ENCODE results near the gene RETSAT.
"Not testable (repeated sequence)": the region's sequence is repeated elsewhere in the genome, so short reads cannot be mapped to it uniquely, and the experiment has no call there.

The RETSAT gene

DNA sequence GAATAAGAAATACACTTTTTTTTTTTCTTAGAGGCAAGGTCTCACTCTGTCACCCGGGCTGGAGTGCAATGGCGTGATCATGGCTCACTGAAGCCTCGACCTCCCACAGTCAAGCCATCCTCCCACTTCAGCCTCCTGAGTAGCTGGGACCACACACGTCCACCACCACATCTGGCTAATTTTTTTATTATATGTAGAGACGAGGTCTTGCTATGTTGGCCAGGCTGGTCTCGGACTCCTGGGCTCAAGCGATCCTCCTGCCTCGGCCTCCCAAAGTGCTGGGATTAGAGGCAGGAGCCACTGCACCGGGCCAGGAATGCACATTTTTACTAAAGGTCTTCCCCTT is 28.9 kb downstream of the RETSAT start:
- peaks cover 52% of the 10 kb centered on the region for H3K4me1 ChIP-seq (ENCODE audit: control insufficient read depth, insufficient read depth, low read length, poor library complexity, severe bottlenecking)
- no peaks in the 10 kb centered on the region for H3K9me3 ChIP-seq (ENCODE audit: control insufficient read depth, low read length)
- no peaks in the 10 kb centered on the region for H3K27me3 ChIP-seq (replicated peaks; ENCODE audit: control insufficient read depth, insufficient read depth, low read length, poor library complexity, severe bottlenecking)
- peak overlapping the region; percentile 82 for H3K4me3 ChIP-seq (ENCODE audit: insufficient read depth, low read depth, low read length, poor library complexity, severe bottlenecking)
- peak overlapping the region; percentile 95 for H3K27ac ChIP-seq (ENCODE audit: insufficient read depth, low read length, poor library complexity, severe bottlenecking)
- DNase-seq, result no peak
- H3K36me3 ChIP-seq (ENCODE audit: control insufficient read depth, insufficient read depth, low read length), result peaks cover 44% of the 10 kb centered on the region

GRCh38 chr2:85324639-85325465 is 29.5 kb downstream of the RETSAT start:
- Histone ChIP-seq H3K4me1 (ENCODE audit: control insufficient read depth, insufficient read depth, low read length, poor library complexity, severe bottlenecking) (peaks cover 58% of the 10 kb centered on the region), H3K9me3 (ENCODE audit: control insufficient read depth, low read length) (no peaks in the 10 kb centered on the region), H3K27me3 (replicated peaks; ENCODE audit: control insufficient read depth, insufficient read depth, low read length, poor library complexity, severe bottlenecking) (no peaks in the 10 kb centered on the region), H3K4me3 (ENCODE audit: insufficient read depth, low read depth, low read length, poor library complexity, severe bottlenecking) (peak overlapping the region; percentile 82), H3K27ac (ENCODE audit: insufficient read depth, low read length, poor library complexity, severe bottlenecking) (peak overlapping the region; percentile 95), H3K36me3 (ENCODE audit: control insufficient read depth, insufficient read depth, low read length) (peaks cover 50% of the 10 kb centered on the region)
- DNase-seq, result no peak

DNA sequence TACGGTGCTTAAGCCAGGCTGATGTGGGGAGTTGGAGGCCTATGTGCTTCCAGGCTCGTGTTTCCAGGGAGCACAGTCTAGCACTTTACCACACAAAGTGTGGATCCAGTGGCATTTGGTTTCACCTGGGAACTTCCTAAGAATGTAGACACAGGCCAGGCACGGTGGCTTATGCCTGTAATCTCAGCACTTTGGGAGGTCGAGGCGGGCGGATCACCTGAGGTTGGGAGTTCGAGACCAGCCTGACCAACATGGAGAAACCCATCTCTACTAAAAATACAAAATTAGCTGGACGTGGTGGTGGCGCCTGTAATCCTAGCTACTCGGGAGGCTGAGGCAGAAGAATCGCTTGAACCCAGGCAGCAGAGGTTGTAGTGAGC is 30.4 kb downstream of the RETSAT start:
- H3K27ac ChIP-seq (ENCODE audit: insufficient read depth, low read length, poor library complexity, severe bottlenecking), result peak overlapping the region; percentile 95
- H3K27me3 ChIP-seq (replicated peaks; ENCODE audit: control insufficient read depth, insufficient read depth, low read length, poor library complexity, severe bottlenecking); DNase-seq; H3K9me3 ChIP-seq (ENCODE audit: control insufficient read depth, low read length): not testable (repeated sequence)
- H3K4me3 ChIP-seq (ENCODE audit: insufficient read depth, low read depth, low read length, poor library complexity, severe bottlenecking), result peak overlapping the region; percentile 17
- peaks cover 66% of the 10 kb centered on the region for H3K4me1 ChIP-seq (ENCODE audit: control insufficient read depth, insufficient read depth, low read length, poor library complexity, severe bottlenecking)
- H3K36me3 ChIP-seq (ENCODE audit: control insufficient read depth, insufficient read depth, low read length), result peaks cover 57% of the 10 kb centered on the region

DNA sequence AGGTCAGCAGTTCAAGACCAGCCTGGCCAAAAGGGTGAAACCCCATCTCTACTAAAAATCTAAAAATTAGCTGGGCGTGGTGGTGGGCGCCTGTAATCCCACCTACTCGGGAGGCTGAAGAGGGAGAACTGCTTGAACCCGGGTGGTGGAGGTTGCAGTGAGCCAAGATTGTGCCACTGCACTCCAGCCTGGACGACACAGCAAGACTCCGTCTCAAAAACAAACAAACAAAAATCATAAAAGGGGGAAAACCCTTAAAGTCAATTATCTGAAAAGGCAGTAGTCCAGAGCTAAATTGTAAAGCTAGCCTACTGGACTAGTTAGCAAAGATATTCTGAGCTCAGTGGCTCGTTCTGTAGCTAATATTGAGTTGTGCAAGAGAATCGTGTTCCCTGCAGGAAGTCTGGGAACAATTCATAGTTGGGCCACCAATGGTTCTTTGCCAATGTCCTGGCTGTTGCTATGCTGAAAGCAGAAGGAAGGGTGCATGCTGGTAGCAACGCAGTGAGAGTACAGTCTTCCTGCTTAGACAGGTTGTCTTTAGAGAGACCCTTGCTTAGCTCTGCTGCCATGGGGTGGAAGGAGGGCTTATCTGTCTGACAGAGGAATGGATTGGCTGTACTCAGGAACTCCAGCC is 30.9 kb downstream of the RETSAT start:
- DNase-seq, result no peak
- Histone ChIP-seq H3K9me3 (ENCODE audit: control insufficient read depth, low read length) (no peaks in the 10 kb centered on the region), H3K36me3 (ENCODE audit: control insufficient read depth, insufficient read depth, low read length) (peaks cover 57% of the 10 kb centered on the region), H3K27ac (ENCODE audit: insufficient read depth, low read length, poor library complexity, severe bottlenecking) (peak overlapping the region; percentile 35), H3K4me3 (ENCODE audit: insufficient read depth, low read depth, low read length, poor library complexity, severe bottlenecking) (peak overlapping the region; percentile 17), H3K27me3 (replicated peaks; ENCODE audit: control insufficient read depth, insufficient read depth, low read length, poor library complexity, severe bottlenecking) (no peaks in the 10 kb centered on the region), H3K4me1 (ENCODE audit: control insufficient read depth, insufficient read depth, low read length, poor library complexity, severe bottlenecking) (peaks cover 67% of the 10 kb centered on the region)

DNA sequence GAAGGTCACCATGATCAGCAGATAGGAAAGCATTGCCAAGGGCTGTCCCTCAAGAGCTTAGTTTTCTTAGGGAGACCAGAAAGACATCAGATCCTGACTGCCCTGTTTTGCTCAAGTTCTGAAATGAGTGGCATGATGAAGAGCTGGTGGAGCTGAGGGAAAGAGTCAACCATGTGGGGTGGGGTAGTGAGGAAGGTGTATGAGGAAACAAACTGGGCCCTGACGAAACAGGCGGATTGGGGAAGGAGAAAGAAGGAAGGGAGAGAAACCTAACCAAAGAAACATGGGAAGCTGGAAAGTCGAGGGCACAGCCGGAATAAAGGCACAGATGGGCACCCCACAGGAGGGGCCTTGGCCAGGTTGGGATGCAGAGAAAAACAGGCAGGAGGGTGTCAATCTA is 34.5 kb downstream of the RETSAT start:
- H3K4me3 ChIP-seq (ENCODE audit: insufficient read depth, low read depth, low read length, poor library complexity, severe bottlenecking), result no peak overlapping the region
- H3K36me3 ChIP-seq (ENCODE audit: control insufficient read depth, insufficient read depth, low read length), result peaks cover 73% of the 10 kb centered on the region
- peaks cover 65% of the 10 kb centered on the region for H3K4me1 ChIP-seq (ENCODE audit: control insufficient read depth, insufficient read depth, low read length, poor library complexity, severe bottlenecking)
- no peak for DNase-seq
- H3K27me3 ChIP-seq (replicated peaks; ENCODE audit: control insufficient read depth, insufficient read depth, low read length, poor library complexity, severe bottlenecking), result no peaks in the 10 kb centered on the region
- peak overlapping the region; percentile 16 for H3K27ac ChIP-seq (ENCODE audit: insufficient read depth, low read length, poor library complexity, severe bottlenecking)
- H3K9me3 ChIP-seq (ENCODE audit: control insufficient read depth, low read length), result no peaks in the 10 kb centered on the region

- H3K4me1 ChIP-seq (ENCODE audit: control insufficient read depth, insufficient read depth, low read length, poor library complexity, severe bottlenecking), result peaks cover 52% of the 10 kb centered on the region
- H3K27ac ChIP-seq (ENCODE audit: insufficient read depth, low read length, poor library complexity, severe bottlenecking), result peak overlapping the region; percentile 43
- no peak for DNase-seq
- H3K27me3 ChIP-seq (replicated peaks; ENCODE audit: control insufficient read depth, insufficient read depth, low read length, poor library complexity, severe bottlenecking), result no peaks in the 10 kb centered on the region
- no peak overlapping the region for H3K4me3 ChIP-seq (ENCODE audit: insufficient read depth, low read depth, low read length, poor library complexity, severe bottlenecking)
- H3K36me3 ChIP-seq (ENCODE audit: control insufficient read depth, insufficient read depth, low read length), result peaks cover 68% of the 10 kb centered on the region
- H3K9me3 ChIP-seq (ENCODE audit: control insufficient read depth, low read length), result no peaks in the 10 kb centered on the region
Observed at GRCh38 chr2:85318222-85319074, 35.9 kb downstream of the RETSAT start.

- Histone ChIP-seq H3K36me3 (ENCODE audit: control insufficient read depth, insufficient read depth, low read length) (peaks cover 44% of the 10 kb centered on the region), H3K4me1 (ENCODE audit: control insufficient read depth, insufficient read depth, low read length, poor library complexity, severe bottlenecking) (peaks cover 27% of the 10 kb centered on the region)
- not testable (repeated sequence) for H3K27me3 ChIP-seq (replicated peaks; ENCODE audit: control insufficient read depth, insufficient read depth, low read length, poor library complexity, severe bottlenecking); H3K27ac ChIP-seq (ENCODE audit: insufficient read depth, low read length, poor library complexity, severe bottlenecking); DNase-seq; H3K9me3 ChIP-seq (ENCODE audit: control insufficient read depth, low read length); H3K4me3 ChIP-seq (ENCODE audit: insufficient read depth, low read depth, low read length, poor library complexity, severe bottlenecking)
Observed at GRCh38 chr2:85315921-85316320, 38.4 kb downstream of the RETSAT start.

- Histone ChIP-seq H3K27me3 (replicated peaks; ENCODE audit: control insufficient read depth, insufficient read depth, low read length, poor library complexity, severe bottlenecking) (no peaks in the 10 kb centered on the region), H3K4me1 (ENCODE audit: control insufficient read depth, insufficient read depth, low read length, poor library complexity, severe bottlenecking) (peaks cover 22% of the 10 kb centered on the region), H3K27ac (ENCODE audit: insufficient read depth, low read length, poor library complexity, severe bottlenecking) (no peak overlapping the region), H3K4me3 (ENCODE audit: insufficient read depth, low read depth, low read length, poor library complexity, severe bottlenecking) (no peak overlapping the region), H3K9me3 (ENCODE audit: control insufficient read depth, low read length) (no peaks in the 10 kb centered on the region), H3K36me3 (ENCODE audit: control insufficient read depth, insufficient read depth, low read length) (peaks cover 33% of the 10 kb centered on the region)
- no peak for DNase-seq
Observed at GRCh38 chr2:85314884-85315242, 39.5 kb downstream of the RETSAT start.

DNA sequence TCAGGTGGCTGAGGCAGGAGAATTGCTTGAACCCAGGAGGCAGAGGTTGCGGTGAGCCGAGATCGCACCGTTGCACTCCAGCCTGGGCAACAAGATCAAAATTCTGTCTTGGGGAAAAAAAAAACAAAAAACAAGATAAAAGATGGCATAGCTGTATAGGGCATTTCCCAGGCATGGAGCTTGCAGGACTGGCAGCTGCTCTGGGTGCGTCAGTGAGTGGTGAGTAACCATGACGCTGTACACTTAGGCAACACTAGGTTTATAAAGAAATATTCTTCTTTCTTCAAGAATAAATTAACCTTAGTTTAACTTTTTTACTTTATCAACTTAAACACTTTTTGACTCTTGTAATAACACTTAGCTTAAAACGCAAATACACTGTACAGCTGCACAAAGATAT is 41.9 kb downstream of the RETSAT start:
- peaks cover 18% of the 10 kb centered on the region for H3K36me3 ChIP-seq (ENCODE audit: control insufficient read depth, insufficient read depth, low read length)
- H3K4me3 ChIP-seq (ENCODE audit: insufficient read depth, low read depth, low read length, poor library complexity, severe bottlenecking), result no peak overlapping the region
- no peaks in the 10 kb centered on the region for H3K27me3 ChIP-seq (replicated peaks; ENCODE audit: control insufficient read depth, insufficient read depth, low read length, poor library complexity, severe bottlenecking)
- peaks cover 21% of the 10 kb centered on the region for H3K4me1 ChIP-seq (ENCODE audit: control insufficient read depth, insufficient read depth, low read length, poor library complexity, severe bottlenecking)
- H3K9me3 ChIP-seq (ENCODE audit: control insufficient read depth, low read length), result no peaks in the 10 kb centered on the region
- no peak for DNase-seq
- H3K27ac ChIP-seq (ENCODE audit: insufficient read depth, low read length, poor library complexity, severe bottlenecking), result no peak overlapping the region

DNA sequence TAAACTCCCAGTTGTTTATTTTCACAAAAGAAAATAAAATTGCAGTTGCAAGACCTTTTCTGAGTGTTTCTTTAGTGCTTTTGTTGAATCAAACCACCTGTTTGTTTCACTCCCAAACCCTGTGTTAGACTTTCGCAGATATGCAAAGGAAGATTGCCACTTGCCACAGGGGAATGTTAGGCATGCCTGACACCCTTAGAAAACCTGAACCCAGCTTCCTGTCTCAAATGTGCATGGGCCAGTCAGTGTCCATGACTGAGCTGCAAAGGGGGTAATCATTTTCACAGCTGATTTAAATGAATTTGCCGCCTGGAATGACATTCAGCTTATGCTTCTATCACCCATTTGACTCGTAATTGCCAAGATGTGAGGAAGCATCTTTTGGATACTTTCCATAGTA is 44.0 kb downstream of the RETSAT start:
- Histone ChIP-seq H3K27ac (ENCODE audit: insufficient read depth, low read length, poor library complexity, severe bottlenecking) (peak overlapping the region; percentile 58), H3K36me3 (ENCODE audit: control insufficient read depth, insufficient read depth, low read length) (peaks cover 8% of the 10 kb centered on the region), H3K4me1 (ENCODE audit: control insufficient read depth, insufficient read depth, low read length, poor library complexity, severe bottlenecking) (peaks cover 21% of the 10 kb centered on the region), H3K4me3 (ENCODE audit: insufficient read depth, low read depth, low read length, poor library complexity, severe bottlenecking) (no peak overlapping the region), H3K27me3 (replicated peaks; ENCODE audit: control insufficient read depth, insufficient read depth, low read length, poor library complexity, severe bottlenecking) (no peaks in the 10 kb centered on the region), H3K9me3 (ENCODE audit: control insufficient read depth, low read length) (no peaks in the 10 kb centered on the region)
- no peak for DNase-seq
